ENCODE data around the gene ANO7. TPM values are rescaled to one million over a fixed set of nuclear protein-coding genes. Genes with fewer than 3 reads are reported as not detected.

The ANO7 gene
- total RNA-seq, 1 experiment from 2014 or later, result 0.19 TPM

DNA sequence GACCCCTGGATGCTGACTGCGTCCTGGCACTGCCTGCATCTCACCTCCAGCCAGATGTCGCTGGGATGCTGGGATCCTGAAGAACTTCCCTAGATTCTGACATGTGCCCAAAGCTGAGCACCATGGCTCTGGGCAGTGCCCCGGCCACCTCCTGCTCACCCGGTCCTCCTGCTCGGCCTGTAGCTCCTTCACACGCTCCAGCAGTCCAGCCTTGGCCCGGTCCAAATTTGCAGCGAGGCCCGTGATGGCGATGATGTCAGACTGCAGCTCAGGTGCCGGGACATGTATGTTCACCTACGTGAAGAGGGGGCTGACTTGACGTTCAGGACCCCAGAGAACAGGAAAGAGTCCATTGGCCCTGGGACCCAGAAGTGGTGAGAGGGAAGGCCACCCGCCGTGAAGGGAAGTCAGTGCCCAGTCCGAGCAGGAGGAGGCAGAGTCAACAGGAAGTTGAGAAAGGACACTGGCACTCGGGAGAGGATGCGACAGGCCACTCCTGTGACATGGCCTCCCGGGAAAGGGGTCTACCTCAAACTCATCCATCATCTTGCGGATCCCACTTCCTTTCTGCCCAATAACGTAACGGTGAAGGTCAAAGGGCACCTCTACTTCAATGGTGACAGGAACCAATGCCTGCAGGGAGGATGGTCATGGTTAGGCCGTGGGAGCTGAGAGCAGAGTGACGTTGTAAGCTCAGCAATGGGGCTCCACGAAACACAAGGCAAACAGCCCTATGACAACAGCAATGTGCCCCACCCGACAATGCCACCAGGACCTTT lies 46.7 kb downstream of the ANO7 start:
- no peaks in the 10 kb centered on the region for H3K9me2 ChIP-seq (replicated peaks; ENCODE audit: insufficient read depth, low read length)
- H4K20me1 ChIP-seq (ENCODE audit: insufficient read depth, low read depth, low read length), result no peaks in the 10 kb centered on the region; the same call in 1 of the 2 replicates
- H3K79me2 ChIP-seq (ENCODE audit: low read length), result no peaks in the 10 kb centered on the region
- no peak overlapping the region for H3K4me3 ChIP-seq (ENCODE audit: low read length)
- no peak for DNase-seq
- peaks cover 17% of the 10 kb centered on the region for H3K36me3 ChIP-seq (ENCODE audit: insufficient read depth, low read length)
- H3K9ac ChIP-seq (ENCODE audit: low read length), result no peak overlapping the region
- no peak overlapping the region for H2AFZ ChIP-seq (ENCODE audit: low read length)
- H3K9me3 ChIP-seq (ENCODE audit: low read length), result no peaks in the 10 kb centered on the region
- no peak overlapping the region for H3K27ac ChIP-seq (ENCODE audit: low read length)
- H3K4me2 ChIP-seq (ENCODE audit: low read depth, low read length, poor library complexity, severe bottlenecking), result no peak overlapping the region
- H3K27me3 ChIP-seq (ENCODE audit: low read length), result no peaks in the 10 kb centered on the region
- H3K4me1 ChIP-seq (ENCODE audit: low read length), result no peaks in the 10 kb centered on the region

DNA sequence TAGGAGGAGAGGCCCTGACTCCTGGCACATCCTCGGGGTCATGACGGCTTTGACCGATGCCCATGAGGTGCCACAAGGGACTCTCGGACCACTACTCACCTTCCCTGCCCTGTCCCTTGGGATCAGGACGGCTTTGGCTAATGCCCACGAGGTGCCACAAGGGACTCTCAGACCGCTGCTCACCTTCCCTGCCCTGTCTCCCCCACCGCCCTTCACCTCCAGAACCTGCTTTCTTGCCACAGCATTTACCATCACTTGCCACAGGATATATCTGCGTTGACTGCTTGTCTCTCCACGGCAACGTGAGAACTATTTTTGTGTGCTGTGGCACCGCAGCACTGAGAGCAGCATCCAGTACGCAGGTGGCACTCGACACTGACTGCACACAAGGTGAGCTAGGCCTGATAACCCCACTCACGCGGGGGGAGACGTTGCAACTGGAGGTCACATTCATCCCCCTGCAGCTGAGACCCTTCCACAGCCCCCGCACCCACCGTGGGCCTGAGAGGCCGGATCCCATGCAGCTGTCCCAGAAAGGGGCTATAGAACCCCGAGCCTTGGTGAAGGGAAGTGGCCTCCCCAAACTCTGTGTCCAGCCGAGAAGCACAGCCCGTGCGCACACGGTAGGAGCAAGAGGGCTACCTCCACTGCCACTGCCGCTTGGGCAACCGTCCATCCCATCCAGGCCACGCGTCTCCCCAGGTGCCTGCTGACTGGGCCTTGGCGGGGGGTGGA lies 47.5 kb downstream of the ANO7 start:
- Histone ChIP-seq H3K4me2 (ENCODE audit: low read depth, low read length, poor library complexity, severe bottlenecking) (no peak overlapping the region), H3K36me3 (ENCODE audit: insufficient read depth, low read length) (peaks cover 23% of the 10 kb centered on the region), H4K20me1 (ENCODE audit: insufficient read depth, low read depth, low read length) (peaks cover 6% of the 10 kb centered on the region; the same call in 1 of the 2 replicates), H3K27me3 (ENCODE audit: low read length) (no peaks in the 10 kb centered on the region), H3K9me2 (replicated peaks; ENCODE audit: insufficient read depth, low read length) (no peaks in the 10 kb centered on the region), H3K9me3 (ENCODE audit: low read length) (no peaks in the 10 kb centered on the region), H3K4me1 (ENCODE audit: low read length) (no peaks in the 10 kb centered on the region), H3K79me2 (ENCODE audit: low read length) (peaks cover 2% of the 10 kb centered on the region; the same call in 1 of the 2 replicates), H3K9ac (ENCODE audit: low read length) (no peak overlapping the region), H3K4me3 (ENCODE audit: low read length) (no peak overlapping the region), H3K27ac (ENCODE audit: low read length) (no peak overlapping the region), H2AFZ (ENCODE audit: low read length) (no peak overlapping the region)
- no peak for DNase-seq

DNA sequence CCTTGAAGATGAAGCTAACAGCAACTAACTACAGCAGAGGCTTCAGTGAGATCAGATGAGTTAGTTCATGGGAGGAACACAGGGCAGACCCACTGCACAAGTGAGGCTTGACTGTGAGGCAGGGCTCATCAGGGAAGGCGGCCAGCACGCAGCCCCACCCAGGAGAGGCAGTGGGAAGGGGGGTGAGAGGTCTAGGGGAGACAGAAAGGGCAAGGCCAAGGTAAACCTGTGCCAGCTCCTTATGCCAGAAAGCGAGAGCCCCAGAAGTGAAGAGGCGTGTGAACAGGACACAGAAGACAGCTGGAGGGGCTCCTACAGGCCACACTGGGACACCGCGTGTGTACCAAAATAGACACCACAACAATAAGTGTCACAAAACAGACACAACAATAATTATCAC lies 48.6 kb downstream of the ANO7 start:
- Histone ChIP-seq H3K27me3 (ENCODE audit: low read length) (no peaks in the 10 kb centered on the region), H3K4me2 (ENCODE audit: low read depth, low read length, poor library complexity, severe bottlenecking) (no peak overlapping the region), H3K79me2 (ENCODE audit: low read length) (peaks cover 2% of the 10 kb centered on the region; the same call in 1 of the 2 replicates), H3K9me3 (ENCODE audit: low read length) (no peaks in the 10 kb centered on the region), H4K20me1 (ENCODE audit: insufficient read depth, low read depth, low read length) (peaks cover 7% of the 10 kb centered on the region; the same call in 1 of the 2 replicates), H3K9ac (ENCODE audit: low read length) (no peak overlapping the region), H3K4me1 (ENCODE audit: low read length) (no peaks in the 10 kb centered on the region), H3K36me3 (ENCODE audit: insufficient read depth, low read length) (peaks cover 26% of the 10 kb centered on the region), H3K4me3 (ENCODE audit: low read length) (no peak overlapping the region), H3K9me2 (replicated peaks; ENCODE audit: insufficient read depth, low read length) (no peaks in the 10 kb centered on the region), H2AFZ (ENCODE audit: low read length) (no peak overlapping the region), H3K27ac (ENCODE audit: low read length) (no peak overlapping the region)
- DNase-seq, result no peak

DNA sequence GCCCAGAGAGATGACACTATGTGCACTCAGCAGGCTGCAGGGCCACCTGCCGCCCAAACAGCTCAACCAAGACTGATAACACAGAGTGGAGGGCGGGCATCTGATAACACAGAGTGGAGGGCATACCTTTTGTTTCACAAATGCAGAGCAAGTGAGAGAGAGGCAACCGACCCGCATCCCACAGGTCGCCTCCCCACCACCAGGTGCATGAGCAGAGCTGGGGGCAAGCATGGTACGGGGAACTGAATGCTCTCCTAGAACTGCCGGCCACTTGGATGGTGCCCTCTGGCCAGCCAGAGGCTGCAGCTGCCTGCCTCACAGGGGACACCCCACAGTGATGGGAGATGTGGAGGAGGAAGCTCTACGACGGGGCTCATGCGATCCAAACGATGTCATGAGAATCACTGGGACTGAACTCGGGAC lies 49.5 kb downstream of the ANO7 start:
- Histone ChIP-seq H3K79me2 (ENCODE audit: low read length) (peaks cover 5% of the 10 kb centered on the region; the same call in 1 of the 2 replicates), H3K4me2 (ENCODE audit: low read depth, low read length, poor library complexity, severe bottlenecking) (no peak overlapping the region), H3K27ac (ENCODE audit: low read length) (no peak overlapping the region), H4K20me1 (ENCODE audit: insufficient read depth, low read depth, low read length) (peaks cover 7% of the 10 kb centered on the region; the same call in 1 of the 2 replicates), H3K9me2 (replicated peaks; ENCODE audit: insufficient read depth, low read length) (no peaks in the 10 kb centered on the region), H2AFZ (ENCODE audit: low read length) (no peak overlapping the region), H3K27me3 (ENCODE audit: low read length) (no peaks in the 10 kb centered on the region), H3K36me3 (ENCODE audit: insufficient read depth, low read length) (peaks cover 35% of the 10 kb centered on the region), H3K9ac (ENCODE audit: low read length) (no peak overlapping the region), H3K4me1 (ENCODE audit: low read length) (no peaks in the 10 kb centered on the region), H3K4me3 (ENCODE audit: low read length) (no peak overlapping the region), H3K9me3 (ENCODE audit: low read length) (no peaks in the 10 kb centered on the region)
- no peak for DNase-seq

DNA sequence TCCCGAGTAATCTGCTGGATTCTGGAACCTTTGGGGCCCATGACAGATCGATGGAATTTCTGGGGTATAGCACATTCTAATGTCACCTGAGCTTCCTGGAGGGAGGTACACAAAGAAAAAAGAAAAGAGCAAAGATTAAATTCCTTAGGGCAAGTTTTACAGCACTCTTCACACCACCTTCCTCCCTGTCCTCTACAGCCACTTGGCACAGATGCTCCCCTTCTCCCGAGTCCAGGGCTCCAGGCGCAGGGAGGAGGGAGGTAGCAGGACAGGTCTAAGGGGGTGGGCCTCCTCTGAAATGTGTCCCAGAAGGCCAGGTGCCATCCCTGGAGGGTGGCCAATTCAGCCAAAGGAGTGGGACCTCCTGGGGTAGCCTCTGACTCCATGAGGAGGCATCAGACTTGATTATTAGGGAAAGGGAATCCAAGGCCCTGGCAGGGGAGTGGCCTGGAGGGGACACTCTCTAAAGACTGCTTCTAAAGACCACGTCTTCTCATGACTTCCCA lies 50.3 kb downstream of the ANO7 start:
- Histone ChIP-seq H3K27me3 (ENCODE audit: low read length) (no peaks in the 10 kb centered on the region), H2AFZ (ENCODE audit: low read length) (no peak overlapping the region), H3K4me3 (ENCODE audit: low read length) (no peak overlapping the region), H3K36me3 (ENCODE audit: insufficient read depth, low read length) (peaks cover 36% of the 10 kb centered on the region), H4K20me1 (ENCODE audit: insufficient read depth, low read depth, low read length) (peaks cover 7% of the 10 kb centered on the region; the same call in 1 of the 2 replicates), H3K79me2 (ENCODE audit: low read length) (peaks cover 5% of the 10 kb centered on the region), H3K9ac (ENCODE audit: low read length) (no peak overlapping the region), H3K9me3 (ENCODE audit: low read length) (no peaks in the 10 kb centered on the region), H3K27ac (ENCODE audit: low read length) (no peak overlapping the region), H3K9me2 (replicated peaks; ENCODE audit: insufficient read depth, low read length) (no peaks in the 10 kb centered on the region), H3K4me2 (ENCODE audit: low read depth, low read length, poor library complexity, severe bottlenecking) (no peak overlapping the region), H3K4me1 (ENCODE audit: low read length) (no peaks in the 10 kb centered on the region)
- DNase-seq, result no peak

DNA sequence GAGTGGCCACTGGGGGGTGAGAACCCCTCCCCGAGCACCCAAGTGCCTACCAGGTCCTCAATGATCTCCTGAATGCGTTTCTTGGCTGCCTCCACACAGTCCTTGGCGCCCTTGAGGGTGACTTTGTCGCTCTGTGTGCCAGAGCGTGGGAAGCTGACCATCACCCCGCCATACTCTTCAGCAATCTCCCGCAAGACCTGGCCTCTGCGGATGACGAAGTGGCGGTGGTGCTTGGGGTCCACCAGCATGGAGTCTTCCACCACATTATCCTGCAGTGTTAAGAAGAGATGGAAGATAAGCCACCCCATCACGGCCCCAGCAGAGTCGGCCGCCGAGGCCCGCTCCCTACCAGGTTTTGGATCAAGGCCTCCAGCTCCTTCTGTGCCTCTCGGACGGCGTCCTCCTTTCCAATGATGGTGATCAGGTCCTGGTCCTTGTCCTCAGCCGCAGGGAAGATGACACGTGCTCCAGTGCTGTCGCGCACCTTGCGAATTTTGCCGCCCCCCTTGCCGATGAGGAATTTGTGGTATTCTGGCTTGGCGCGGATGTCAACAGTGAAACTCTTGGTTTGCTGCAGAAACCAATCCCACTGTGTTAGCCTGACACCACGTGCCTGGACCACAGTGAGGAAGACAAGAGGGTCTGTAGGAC lies 51.2 kb downstream of the ANO7 start:
- H3K4me2 ChIP-seq (ENCODE audit: low read depth, low read length, poor library complexity, severe bottlenecking), result no peak overlapping the region
- DNase-seq, result no peak
- no peaks in the 10 kb centered on the region for H3K27me3 ChIP-seq (ENCODE audit: low read length)
- no peaks in the 10 kb centered on the region for H3K9me2 ChIP-seq (replicated peaks; ENCODE audit: insufficient read depth, low read length)
- no peak overlapping the region for H3K27ac ChIP-seq (ENCODE audit: low read length)
- H2AFZ ChIP-seq (ENCODE audit: low read length), result no peak overlapping the region
- peaks cover 34% of the 10 kb centered on the region for H3K36me3 ChIP-seq (ENCODE audit: insufficient read depth, low read length)
- H3K9ac ChIP-seq (ENCODE audit: low read length), result no peak overlapping the region
- no peaks in the 10 kb centered on the region for H3K4me1 ChIP-seq (ENCODE audit: low read length)
- peaks cover 12% of the 10 kb centered on the region for H3K79me2 ChIP-seq (ENCODE audit: low read length)
- H4K20me1 ChIP-seq (ENCODE audit: insufficient read depth, low read depth, low read length), result peaks cover 7% of the 10 kb centered on the region; the same call in 1 of the 2 replicates
- H3K9me3 ChIP-seq (ENCODE audit: low read length), result no peaks in the 10 kb centered on the region
- H3K4me3 ChIP-seq (ENCODE audit: low read length), result no peak overlapping the region

DNA sequence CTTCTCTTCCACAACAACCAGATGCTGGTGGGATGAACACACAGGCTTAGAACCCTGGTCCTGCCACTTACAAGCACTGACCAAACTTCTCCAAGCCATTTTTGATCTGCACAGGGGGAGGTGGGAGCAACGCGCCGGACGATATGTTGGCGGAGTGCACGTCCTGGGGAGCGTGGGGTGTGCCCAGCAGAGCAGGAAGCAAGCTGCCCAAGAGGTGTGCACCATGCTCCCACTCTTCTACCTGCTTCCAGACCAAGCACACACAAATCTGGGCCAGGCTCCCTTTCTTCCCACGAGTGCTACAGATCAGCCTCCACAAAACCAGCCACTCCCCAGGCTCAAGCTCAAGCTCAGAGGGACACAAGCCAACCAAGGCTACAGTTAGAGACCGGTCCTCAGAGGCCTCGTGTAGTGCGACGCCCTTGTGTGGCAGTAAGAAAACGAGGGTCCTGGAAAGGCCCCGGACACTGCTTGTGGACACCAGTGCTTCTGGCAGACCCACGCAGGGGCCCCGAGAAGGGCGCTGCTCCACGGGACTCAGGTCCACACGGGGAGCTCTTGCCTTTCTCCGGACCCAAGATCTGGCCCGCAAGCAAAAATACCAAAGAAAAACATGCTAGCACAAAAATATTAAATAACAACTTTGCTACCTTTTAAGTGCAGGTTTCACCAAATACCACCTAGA lies 52.0 kb downstream of the ANO7 start:
- Histone ChIP-seq H4K20me1 (ENCODE audit: insufficient read depth, low read depth, low read length) (peaks cover 7% of the 10 kb centered on the region; the same call in 1 of the 2 replicates), H3K27me3 (ENCODE audit: low read length) (no peaks in the 10 kb centered on the region), H3K4me2 (ENCODE audit: low read depth, low read length, poor library complexity, severe bottlenecking) (no peak overlapping the region), H3K79me2 (ENCODE audit: low read length) (peaks cover 12% of the 10 kb centered on the region), H3K9ac (ENCODE audit: low read length) (no peak overlapping the region), H3K9me2 (replicated peaks; ENCODE audit: insufficient read depth, low read length) (no peaks in the 10 kb centered on the region), H3K27ac (ENCODE audit: low read length) (no peak overlapping the region), H3K36me3 (ENCODE audit: insufficient read depth, low read length) (peaks cover 34% of the 10 kb centered on the region), H3K9me3 (ENCODE audit: low read length) (no peaks in the 10 kb centered on the region), H3K4me1 (ENCODE audit: low read length) (no peaks in the 10 kb centered on the region), H2AFZ (ENCODE audit: low read length) (no peak overlapping the region), H3K4me3 (ENCODE audit: low read length) (no peak overlapping the region)
- no peak for DNase-seq

All from Karpas-422 (cell line).